Jurkat, Clone E6-1 (cell line): Measurements from ENCODE around the gene TREM1.
A peak's percentile ranks its signal among the peaks of the same experiment; 100 is the strongest.
"Not testable (repeated sequence)": the region's sequence is repeated elsewhere in the genome, so short reads cannot be mapped to it uniquely, and the experiment has no call there.

Source experiments
- DNase-seq: peaks from one replicate; pipeline ENCODE4 v3.0.0-alpha.2; 2011; ENCODE audit warnings: low read depth, low spot score
- H3K4me3 ChIP-seq: 2 replicates; pipeline ENCODE4 v1.5.1; 2011; ENCODE audit warnings: mild to moderate bottlenecking, low read length, control low read depth, moderate library complexity

The TREM1 gene

GRCh38 chr6:41269166-41269565, 17.3 kb downstream of the TREM1 start:
- no peak overlapping the region for H3K4me3 ChIP-seq
- DNase-seq: no peak

- no peak for DNase-seq
- H3K4me3 ChIP-seq: no peak overlapping the region
These were observed 18.0 kb downstream of the TREM1 start for GRCh38 chr6:41268478-41268877.

GRCh38 chr6:41266541-41266940, 19.9 kb downstream of the TREM1 start:
- no peak overlapping the region for H3K4me3 ChIP-seq
- DNase-seq: no peak

- H3K4me3 ChIP-seq: no peak overlapping the region
- no peak for DNase-seq
These were observed 23.2 kb downstream of the TREM1 start for GRCh38 chr6:41263267-41263666.

- no peak overlapping the region for H3K4me3 ChIP-seq
- DNase-seq: no peak
These were observed 24.1 kb downstream of the TREM1 start for GRCh38 chr6:41262401-41262800.

- H3K4me3 ChIP-seq: no peak overlapping the region
- DNase-seq: no peak
These were observed 28.3 kb downstream of the TREM1 start for GRCh38 chr6:41258196-41258493.

GRCh38 chr6:41257369-41258195, 28.9 kb downstream of the TREM1 start:
- no peak for DNase-seq
- H3K4me3 ChIP-seq: no peak overlapping the region

- H3K4me3 ChIP-seq: no peak overlapping the region
- no peak for DNase-seq
These were observed 30.1 kb downstream of the TREM1 start for GRCh38 chr6:41256383-41256782.

- DNase-seq: no peak
- no peak overlapping the region for H3K4me3 ChIP-seq
These were observed 30.7 kb downstream of the TREM1 start for GRCh38 chr6:41255638-41256246.

GRCh38 chr6:41255110-41255509, 31.4 kb downstream of the TREM1 start:
- no peak overlapping the region for H3K4me3 ChIP-seq
- no peak for DNase-seq

- no peak overlapping the region for H3K4me3 ChIP-seq
- no peak for DNase-seq
These were observed 33.9 kb downstream of the TREM1 start for GRCh38 chr6:41252401-41253169.

- no peak for DNase-seq
These were observed 38.4 kb downstream of the TREM1 start for GRCh38 chr6:41247882-41248705.

GRCh38 chr6:41247288-41247865, 39.1 kb downstream of the TREM1 start:
- DNase-seq: peak; percentile 64
- peak overlapping the region; percentile 9; the same call in 1 of the 2 replicates for H3K4me3 ChIP-seq

More at GRCh38 chr6:41247882-41248705, 38.4 kb downstream of the TREM1 start:
- H3K4me3 ChIP-seq: no peak overlapping the region

GRCh38 chr6:41246529-41246928, 40.0 kb downstream of the TREM1 start:
- not testable (repeated sequence) for DNase-seq

GRCh38 chr6:41239467-41240159, 46.9 kb downstream of the TREM1 start:
- no peak for DNase-seq
- no peak overlapping the region for H3K4me3 ChIP-seq

More at GRCh38 chr6:41246529-41246928, 40.0 kb downstream of the TREM1 start:
- not testable (repeated sequence) for H3K4me3 ChIP-seq

GRCh38 chr6:41237128-41237527, 49.4 kb downstream of the TREM1 start:
- no peak overlapping the region for H3K4me3 ChIP-seq
- DNase-seq: no peak

- no peak for DNase-seq
These were observed 50.2 kb downstream of the TREM1 start for GRCh38 chr6:41236276-41236675.

GRCh38 chr6:41232667-41233066, 53.8 kb downstream of the TREM1 start:
- DNase-seq: no peak
- H3K4me3 ChIP-seq: no peak overlapping the region

More at GRCh38 chr6:41236276-41236675, 50.2 kb downstream of the TREM1 start:
- no peak overlapping the region for H3K4me3 ChIP-seq
